A673 (cell line): ENCODE results near the gene FBXL15.

Experiments used
- EZH2 ChIP-seq: fragments of 200-600 bp; sonication (generic); IDR thresholded peaks from 2 replicates; pipeline ENCODE4 v1.6.1; 2017; ENCODE audit warnings: borderline replicate concordance, low read depth, mild to moderate bottlenecking, mixed read lengths, antibody characterized with exemption, low read length; ENCODE audit not compliant: poor library complexity, severe bottlenecking
- TF ChIP-seq, protein P1 (sequence below): fragments of 300-800, 200-600 bp; sonication (generic); conservative IDR thresholded peaks from 2 replicates; pipeline ENCODE4 v1.5.1; 2017; ENCODE audit warnings: low read depth, mild to moderate bottlenecking, antibody characterized with exemption, low read length, moderate library complexity, mixed read lengths

DNA sequence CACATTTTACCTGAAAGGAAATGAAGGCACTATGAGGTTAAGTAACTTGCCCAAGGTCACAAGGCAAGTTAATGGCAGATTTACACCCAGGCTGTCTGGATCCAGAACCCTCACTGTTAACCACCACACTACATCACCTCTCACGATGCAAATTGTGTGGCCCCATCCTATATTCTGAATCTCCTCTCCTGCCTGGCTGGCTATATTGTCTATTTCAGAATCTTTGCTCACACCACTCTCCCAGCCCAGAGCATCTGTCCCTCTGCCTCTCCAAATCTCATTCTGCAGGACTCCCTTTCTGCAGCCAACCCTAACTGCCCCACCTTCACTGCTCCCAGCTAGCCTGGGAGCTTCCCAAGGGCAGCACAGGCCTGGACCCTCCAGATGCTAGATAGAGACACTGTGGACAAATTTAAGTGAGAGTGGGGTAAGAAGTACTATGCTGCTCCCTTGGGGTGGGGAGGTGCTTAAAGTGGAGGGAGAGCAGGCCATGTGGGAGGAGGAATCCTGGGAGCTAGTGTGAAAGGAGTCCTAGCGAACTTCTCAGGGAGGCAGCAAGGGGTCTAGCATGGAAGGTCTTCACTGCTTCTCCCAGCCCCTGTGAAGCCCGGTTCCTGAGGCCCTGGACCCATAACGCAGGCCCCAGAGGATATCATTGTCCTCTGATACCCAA is 11.0 kb downstream of the FBXL15 start:
- TF ChIP-seq, protein P1, sequence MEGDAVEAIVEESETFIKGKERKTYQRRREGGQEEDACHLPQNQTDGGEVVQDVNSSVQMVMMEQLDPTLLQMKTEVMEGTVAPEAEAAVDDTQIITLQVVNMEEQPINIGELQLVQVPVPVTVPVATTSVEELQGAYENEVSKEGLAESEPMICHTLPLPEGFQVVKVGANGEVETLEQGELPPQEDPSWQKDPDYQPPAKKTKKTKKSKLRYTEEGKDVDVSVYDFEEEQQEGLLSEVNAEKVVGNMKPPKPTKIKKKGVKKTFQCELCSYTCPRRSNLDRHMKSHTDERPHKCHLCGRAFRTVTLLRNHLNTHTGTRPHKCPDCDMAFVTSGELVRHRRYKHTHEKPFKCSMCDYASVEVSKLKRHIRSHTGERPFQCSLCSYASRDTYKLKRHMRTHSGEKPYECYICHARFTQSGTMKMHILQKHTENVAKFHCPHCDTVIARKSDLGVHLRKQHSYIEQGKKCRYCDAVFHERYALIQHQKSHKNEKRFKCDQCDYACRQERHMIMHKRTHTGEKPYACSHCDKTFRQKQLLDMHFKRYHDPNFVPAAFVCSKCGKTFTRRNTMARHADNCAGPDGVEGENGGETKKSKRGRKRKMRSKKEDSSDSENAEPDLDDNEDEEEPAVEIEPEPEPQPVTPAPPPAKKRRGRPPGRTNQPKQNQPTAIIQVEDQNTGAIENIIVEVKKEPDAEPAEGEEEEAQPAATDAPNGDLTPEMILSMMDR, result no peak
- TF ChIP-seq EZH2, result no peak
